ENCODE measurements around the gene NFE2L3. TPM values are rescaled to one million over a fixed set of nuclear protein-coding genes. Genes with fewer than 3 reads are reported as not detected.
"Not testable (repeated sequence)": the region's sequence is repeated elsewhere in the genome, so short reads cannot be mapped to it uniquely, and the experiment has no call there.

Gene NFE2L3
- total RNA-seq = 10.3 and 19.4 TPM in 2 replicates

GRCh38 chr7:26151953-26152781 is at the start of gene NFE2L3:
Gene NFE2L3 (plus strand): TSS chr7:26152198. CDS start chr7:26152499, 301 bp downstream.
- DNase-seq (ENCODE audit: low read depth in 2 of 2) = peak; percentile 78 to 79

DNA sequence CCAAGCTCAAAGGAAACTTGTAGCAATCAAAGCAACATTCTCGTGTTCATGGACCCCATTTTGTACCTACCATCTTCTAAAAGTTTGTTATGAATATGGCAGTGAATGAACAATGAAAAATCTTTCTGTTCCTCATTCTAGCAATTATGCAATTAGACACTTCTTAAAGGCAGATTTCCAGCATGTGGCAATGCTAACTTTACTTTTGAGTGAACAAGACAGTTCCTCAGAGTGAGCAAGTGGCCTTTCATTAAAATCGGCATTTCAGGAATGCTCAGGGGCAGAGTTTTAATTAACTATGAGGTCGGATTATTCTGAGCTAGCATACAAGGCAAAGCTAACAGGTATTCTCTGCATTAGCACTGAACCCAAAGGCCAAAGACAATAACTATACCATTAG is 48.4 kb upstream of the NFE2L3 start:
- no peak for DNase-seq (ENCODE audit: low read depth in 2 of 2)

DNA sequence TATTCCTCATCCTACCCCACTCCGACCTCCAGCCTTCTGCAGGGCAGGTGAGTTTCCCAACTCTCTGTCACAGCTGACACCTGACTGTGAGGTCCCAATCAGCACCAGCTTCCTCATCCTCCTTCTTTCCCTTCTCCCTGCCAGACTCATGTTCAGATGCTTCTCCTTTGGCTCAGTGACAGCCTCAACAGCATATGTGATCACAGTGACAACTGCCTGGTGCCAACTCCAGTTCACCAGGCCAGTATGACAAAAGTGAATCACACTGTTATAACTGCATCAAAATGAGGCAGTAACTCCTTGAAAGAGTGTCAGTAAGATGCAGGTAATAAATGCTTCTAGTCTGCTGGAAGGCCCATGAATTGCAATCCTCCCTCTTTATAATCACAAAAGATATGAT is 46.8 kb upstream of the NFE2L3 start:
- DNase-seq (ENCODE audit: low read depth in 2 of 2) = no peak

DNA sequence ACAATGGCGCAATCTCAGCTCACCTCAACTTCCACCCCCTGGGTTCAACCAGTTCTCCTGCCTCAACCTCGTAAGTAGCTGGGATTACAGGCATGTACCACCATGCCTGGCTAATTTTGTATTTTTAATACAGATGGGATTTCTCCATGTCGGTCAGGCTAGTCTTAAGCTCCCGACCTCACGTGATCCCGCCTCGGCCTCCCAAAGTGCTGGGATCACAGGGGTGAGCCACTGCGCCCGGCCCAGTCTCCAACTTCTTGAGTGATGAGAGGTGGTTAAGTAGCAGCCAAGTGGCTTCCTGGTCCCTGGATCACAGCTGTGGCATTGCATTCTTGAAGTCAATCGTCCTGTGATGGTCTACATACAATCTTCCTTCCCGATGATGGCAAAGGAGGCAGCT is 46.1 kb upstream of the NFE2L3 start:
- DNase-seq (ENCODE audit: low read depth in 2 of 2) = no peak

- no peak for DNase-seq (ENCODE audit: low read depth in 2 of 2)
Observed at GRCh38 chr7:26112203-26112740, 39.7 kb upstream of the NFE2L3 start.

- no peak for DNase-seq (ENCODE audit: low read depth in 2 of 2)
Observed at GRCh38 chr7:26115650-26116049, 36.3 kb upstream of the NFE2L3 start.

- DNase-seq (ENCODE audit: low read depth in 2 of 2) = peak in 1 of 2 donors; percentile 7
Observed at GRCh38 chr7:26117142-26117807, 34.7 kb upstream of the NFE2L3 start.

- no peak for DNase-seq (ENCODE audit: low read depth in 2 of 2)
Observed at GRCh38 chr7:26117970-26118369, 34.0 kb upstream of the NFE2L3 start.

DNA sequence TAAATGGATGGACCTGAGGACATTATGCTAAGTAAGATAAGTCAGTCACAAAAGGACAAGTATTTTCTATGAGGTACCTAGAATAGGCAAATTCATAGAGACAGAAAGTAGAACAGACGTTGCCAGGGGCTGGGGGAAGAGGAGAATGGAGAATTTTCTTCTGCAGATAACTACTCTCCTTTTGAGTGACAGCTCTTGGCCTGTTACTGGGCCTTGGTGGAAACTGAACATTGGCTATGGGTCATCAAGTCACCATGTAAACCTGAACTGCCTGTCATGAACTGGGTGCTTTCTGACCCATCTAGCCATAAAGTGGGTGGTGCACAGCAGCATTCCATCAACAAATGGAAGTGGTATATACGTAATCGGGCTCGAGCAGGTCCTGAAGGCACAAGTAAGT is 29.3 kb upstream of the NFE2L3 start:
- DNase-seq (ENCODE audit: low read depth in 2 of 2) = no peak

DNA sequence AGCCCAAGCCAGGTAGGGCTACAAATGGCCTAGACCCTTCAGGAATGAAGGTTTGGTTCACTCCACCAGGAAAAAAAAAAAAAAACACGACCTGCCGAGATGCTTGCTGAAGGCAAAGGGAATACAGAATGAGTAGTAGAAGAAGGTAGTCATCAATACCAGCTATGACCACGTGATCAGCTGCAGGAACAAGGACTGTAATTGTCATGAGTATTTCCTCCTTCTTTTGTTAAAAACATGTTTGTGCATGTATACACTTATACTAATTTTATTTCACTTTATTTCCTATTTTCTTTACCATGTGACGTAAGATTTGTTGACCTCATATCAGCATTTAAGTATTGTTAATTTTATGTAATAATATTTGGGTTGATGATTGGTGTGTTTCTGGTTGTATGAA is 27.2 kb upstream of the NFE2L3 start:
- DNase-seq (ENCODE audit: low read depth in 2 of 2) = not testable (repeated sequence)

DNA sequence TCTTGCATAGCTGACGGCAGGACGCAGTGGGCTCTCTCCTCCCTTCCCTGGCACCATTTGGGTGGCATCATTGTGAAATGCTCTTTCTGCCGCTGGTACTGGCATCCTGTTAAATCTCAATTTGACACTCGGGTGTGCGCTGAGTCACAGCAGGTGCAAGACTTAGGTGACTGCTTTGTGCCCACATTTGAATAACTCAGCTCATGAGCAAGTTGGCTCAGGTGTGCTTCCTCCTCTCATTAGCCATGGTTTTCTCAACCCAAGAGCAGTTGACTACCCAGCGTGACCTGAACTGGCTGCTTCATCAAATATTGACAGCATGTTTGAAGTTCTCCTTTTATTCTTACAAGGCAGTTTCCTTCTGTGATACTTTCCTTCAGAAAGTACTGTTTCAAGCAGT is 24.6 kb upstream of the NFE2L3 start:
- no peak for DNase-seq (ENCODE audit: low read depth in 2 of 2)

DNA sequence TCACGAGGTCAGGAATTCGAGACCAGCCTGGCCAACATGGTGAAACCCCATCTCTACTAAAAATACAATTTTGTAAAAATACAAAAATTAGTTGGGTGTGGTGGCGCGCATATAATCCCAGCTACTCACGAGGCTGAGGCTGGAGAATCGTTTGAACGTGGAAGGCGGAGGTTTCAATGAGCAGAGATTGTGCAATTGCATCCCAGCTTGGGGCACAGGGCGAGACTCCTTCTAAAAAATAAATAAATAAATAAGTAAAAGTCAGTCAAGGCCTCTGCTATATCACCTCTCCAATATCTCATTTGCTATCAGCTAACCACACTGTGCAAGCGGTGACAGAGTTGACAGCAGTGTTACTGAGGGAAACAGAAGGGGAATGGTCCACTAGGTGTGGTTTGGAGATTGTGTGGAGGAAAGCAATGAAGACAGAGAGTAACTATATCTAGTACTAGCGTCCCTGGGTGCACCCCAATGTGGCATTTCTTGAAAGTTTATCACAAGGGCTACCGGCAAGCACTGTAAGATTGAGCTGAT is 20.9 kb upstream of the NFE2L3 start:
- DNase-seq (ENCODE audit: low read depth in 2 of 2) = no peak

GRCh38 chr7:26135076-26135475 is 16.9 kb upstream of the NFE2L3 start:
- DNase-seq (ENCODE audit: low read depth in 2 of 2) = no peak

DNA sequence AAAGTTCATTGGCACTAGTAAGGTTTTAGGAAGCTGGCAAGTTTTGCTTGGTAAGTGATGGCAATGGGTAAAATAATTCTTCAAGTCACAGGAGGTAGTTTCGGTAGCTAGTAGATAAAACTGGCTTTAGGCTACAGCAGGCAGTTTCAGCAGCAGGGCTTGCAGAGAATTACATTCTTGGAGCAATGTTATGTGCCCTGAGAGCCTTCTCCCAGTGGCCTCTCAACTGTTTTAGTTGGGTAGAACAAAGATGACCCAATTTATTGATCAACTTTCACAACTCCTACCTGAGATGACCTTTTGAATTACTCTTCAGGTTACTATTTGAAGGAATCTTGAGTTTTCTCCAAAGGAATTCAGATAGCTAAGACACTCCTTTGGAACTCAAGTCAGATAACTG is 16.4 kb upstream of the NFE2L3 start:
- DNase-seq (ENCODE audit: low read depth in 2 of 2) = no peak

GRCh38 chr7:26136831-26137230 is 15.2 kb upstream of the NFE2L3 start:
- DNase-seq (ENCODE audit: low read depth in 2 of 2) = no peak

GRCh38 chr7:26140380-26140779 is 11.6 kb upstream of the NFE2L3 start:
- no peak for DNase-seq (ENCODE audit: low read depth in 2 of 2)

DNA sequence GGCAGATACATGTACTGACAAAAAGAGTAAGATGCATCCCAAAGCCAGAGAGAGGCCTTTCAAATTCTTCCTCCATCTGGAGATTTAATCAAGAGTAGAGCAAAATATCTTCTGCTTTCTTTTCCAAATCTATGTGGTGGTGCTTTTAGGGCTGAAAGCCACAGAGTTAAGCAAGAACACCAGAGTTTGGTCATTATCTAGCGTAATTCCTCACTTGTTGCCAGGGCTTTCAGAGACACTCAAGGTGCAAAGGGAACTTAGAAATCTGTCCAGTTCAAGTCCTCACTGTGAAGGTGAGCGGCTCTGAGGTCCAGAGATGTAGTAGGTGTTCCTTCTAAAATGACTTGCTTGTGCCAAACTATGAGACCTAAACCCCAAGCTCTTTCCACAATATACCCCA is 10.9 kb upstream of the NFE2L3 start:
- DNase-seq (ENCODE audit: low read depth in 2 of 2) = no peak

GRCh38 chr7:26143298-26144048 is 8.5 kb upstream of the NFE2L3 start:
- no peak for DNase-seq (ENCODE audit: low read depth in 2 of 2)

GRCh38 chr7:26144184-26145080 is 7.6 kb upstream of the NFE2L3 start:
- DNase-seq (ENCODE audit: low read depth in 2 of 2) = no peak

- no peak for DNase-seq (ENCODE audit: low read depth in 2 of 2)
Observed at GRCh38 chr7:26145238-26145637, 6.8 kb upstream of the NFE2L3 start.

DNA sequence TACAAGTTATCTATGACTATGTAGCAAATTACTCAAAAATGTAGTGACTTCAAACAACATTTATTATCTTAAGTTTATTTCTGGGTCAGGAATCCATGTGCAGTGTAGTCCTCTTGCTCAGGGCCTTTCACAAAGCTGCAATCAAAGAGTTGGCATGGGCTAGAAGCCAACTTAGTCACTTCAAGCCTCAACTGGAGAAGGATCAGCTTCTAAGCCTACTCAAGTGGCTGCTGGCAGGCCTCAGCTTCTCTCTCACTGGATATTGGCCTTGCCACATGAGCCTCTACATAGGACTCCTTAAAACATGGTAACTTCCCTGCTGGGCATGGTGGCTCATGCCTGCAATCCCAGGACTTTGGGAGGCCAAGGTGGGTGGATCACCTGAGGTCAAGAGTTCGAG is 5.0 kb upstream of the NFE2L3 start:
- no peak for DNase-seq (ENCODE audit: low read depth in 2 of 2)
